Measurements from ENCODE around the gene SLC6A5. TPM values are rescaled to one million over a fixed set of nuclear protein-coding genes. Genes with fewer than 3 reads are reported as not detected.

Gene SLC6A5
- total and polyA plus RNA-seq, 2 of the 8 experiments (the other 6 are each of a cell fraction or from before 2014, with no cell fraction given), result not detected

DNA sequence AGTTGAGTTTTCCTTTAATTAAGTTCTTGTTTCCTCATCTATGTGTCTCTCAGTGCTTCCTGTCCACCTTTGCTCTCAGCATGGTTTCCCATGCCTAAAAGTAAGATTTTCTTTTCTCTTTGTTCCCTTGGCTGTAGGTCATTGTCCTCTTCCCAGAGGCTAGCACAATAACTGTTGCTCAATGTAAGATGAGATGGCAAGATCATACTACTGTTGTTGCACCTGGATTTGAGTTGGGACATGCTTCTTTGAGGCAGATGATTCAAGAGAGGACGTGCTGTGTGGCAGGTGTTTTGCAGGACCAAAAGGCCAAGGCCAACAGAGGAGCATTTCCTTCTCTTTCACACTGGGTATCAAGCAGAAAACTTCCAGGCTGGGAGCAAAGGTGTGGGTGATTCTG lies 58.7 kb downstream of the SLC6A5 start (continued):
- TF ChIP-seq CEBPB (IDR thresholded peaks at IDR 0.05; ENCODE audit: low read depth, low read length) (no peak), SIRT6 (IDR thresholded peaks at IDR 0.05; ENCODE audit: low read length) (no peak)
